ENCODE measurements around the gene HERC6. TPM values are rescaled to one million over a fixed set of nuclear protein-coding genes. Genes with fewer than 3 reads are reported as not detected.

Gene HERC6
- total and polyA plus RNA-seq, 2 of the 8 experiments (the other 6 are each of a cell fraction or from before 2014, with no cell fraction given): 3.7 to 3.8 TPM

- no peak overlapping the region for H4K5ac ChIP-seq (ENCODE audit: insufficient read length, low read depth, low read length)
- no peak overlapping the region for H3K9ac ChIP-seq (replicated peaks in 1 of 4; ENCODE audit: extremely low read depth in 1 of 4, low read depth in 3 of 4, low read length in 3 of 4)
- no peak overlapping the region for H2AK5ac ChIP-seq (ENCODE audit: low read depth, low read length)
- no peak overlapping the region for H4K8ac ChIP-seq (ENCODE audit: extremely low read depth, insufficient read depth, low read length)
- H3K36me3 ChIP-seq (ENCODE audit: control insufficient read depth in 2 of 4, insufficient read depth in 4 of 4, low read length in 3 of 4): peaks cover 0 to 2% (median 2%) of the 10 kb centered on the region in 4 experiments; a peak in 2 of 8 replicates
- no peak overlapping the region for H4K91ac ChIP-seq (replicated peaks; ENCODE audit: insufficient read length, low read length)
- no peaks in the 10 kb centered on the region for H3K23me2 ChIP-seq (ENCODE audit: low read depth, low read length)
- no peak overlapping the region for H3K56ac ChIP-seq (replicated peaks; ENCODE audit: insufficient read length, low read depth, low read length)
- no peak overlapping the region for H3K4me3 ChIP-seq (ENCODE audit: extremely low read depth in 1 of 4, insufficient read depth in 2 of 4, low read depth in 3 of 4, low read length in 4 of 4)
- no peak overlapping the region for H3K4ac ChIP-seq (replicated peaks; ENCODE audit: insufficient read length, low read depth, low read length)
- peaks cover 0 to 5% (median 4%) of the 10 kb centered on the region in 4 experiments; a peak in 4 of 7 replicates for H3K4me1 ChIP-seq (replicated peaks in 1 of 4; ENCODE audit: control insufficient read depth in 3 of 4, insufficient read depth in 4 of 4, low read length in 3 of 4)
- peaks cover 3 to 5% of the 10 kb centered on the region in 2 experiments; a peak in 3 of 4 replicates for H3K9me3 ChIP-seq (ENCODE audit: insufficient read depth in 2 of 2, low read depth in 1 of 2, low read length in 1 of 2)
- no peak overlapping the region for H2BK12ac ChIP-seq (ENCODE audit: low read depth, low read length)
- no peak overlapping the region for H2BK20ac ChIP-seq (ENCODE audit: low read length)
- POLR2A ChIA-PET (ENCODE audit: partially characterized antibody): interaction anchor here (1.1 kb wide), 1 partner anchor 10 kb away, joined by 3 read pairs; the partner anchor contains the start of gene HERC5
- FAIRE-seq (no peak), DNase-seq (ENCODE audit: low read depth in 1 of 2, low spot score in 2 of 2) (no peak)
- no peaks in the 10 kb centered on the region for H3K27me3 ChIP-seq (replicated peaks in 1 of 4; ENCODE audit: control insufficient read depth in 3 of 4, extremely low read depth in 1 of 4, insufficient read depth in 3 of 4, low read length in 3 of 4)
- no peak overlapping the region for H3K4me2 ChIP-seq (ENCODE audit: insufficient read depth in 1 of 2, low read depth in 2 of 2, low read length in 2 of 2)
- H2BK5ac ChIP-seq (ENCODE audit: low read depth, low read length): no peak overlapping the region
- H2BK120ac ChIP-seq (replicated peaks; ENCODE audit: low read depth, low read length): no peak overlapping the region
- no peak overlapping the region for H3K27ac ChIP-seq (ENCODE audit: low read depth, low read length)
- no peak overlapping the region for H3K18ac ChIP-seq (ENCODE audit: extremely low read depth, low read length)
- no peak overlapping the region for H2AFZ ChIP-seq (ENCODE audit: low read length)
- TF ChIP-seq SP2 (IDR thresholded peaks at IDR 0.05; ENCODE audit: low read length): no peak
- TF ChIP-seq PHF8 (conservative IDR thresholded peaks at IDR 0.05; ENCODE audit: low read depth, low read length): no peak
- TF ChIP-seq RAD21 (IDR thresholded peaks at IDR 0.05 in 1 of 2, conservative IDR thresholded peaks at IDR 0.05 in 1 of 2; ENCODE audit: low read depth in 2 of 2, low read length in 2 of 2): no peak
- TF ChIP-seq MAFK (IDR thresholded peaks at IDR 0.05; ENCODE audit: low read depth, low read length): no peak
- 92% methylated on average over 5 of the region's 5 CpGs; no CpG with 5 or more reads in 1 of the 2 experiments for WGBS, 2 experiments (ENCODE audit: extremely low coverage in 1 of 2, insufficient coverage in 1 of 2, insufficient read length in 1 of 2, insufficient replicate concordance in 2 of 2, low coverage in 1 of 2, low lambda C conversion rate in 2 of 2, missing lambda C conversion rate in 1 of 2)
- CTCF ChIA-PET (ENCODE audit: partially characterized antibody): interaction anchor here (1.2 to 4.1 kb wide), 3 partner anchors 8 to 184 kb away, joined by 3 to 17 read pairs (median 8); partner anchors contain the start of gene HERC5
- no peak overlapping the region for H2BK15ac ChIP-seq (ENCODE audit: low read length)
- no peaks in the 10 kb centered on the region for H3K79me1 ChIP-seq (ENCODE audit: low read depth, low read length)
- no peaks in the 10 kb centered on the region for H3K79me2 ChIP-seq (ENCODE audit: control insufficient read depth in 1 of 2, insufficient read depth in 2 of 2, low read length in 2 of 2)
- H3K14ac ChIP-seq (ENCODE audit: insufficient read length): no peak overlapping the region
- H3K23ac ChIP-seq (ENCODE audit: insufficient read length): no peak overlapping the region
- no peaks in the 10 kb centered on the region for H4K20me1 ChIP-seq (replicated peaks in 1 of 2; ENCODE audit: control insufficient read depth in 1 of 2, insufficient read depth in 2 of 2, low read length in 2 of 2)
Observed at GRCh38 chr4:88447371-88448095, 68.9 kb downstream of the HERC6 start.

Data from H1 (cell line).